ENCODE results near the gene ELL.

DNA sequence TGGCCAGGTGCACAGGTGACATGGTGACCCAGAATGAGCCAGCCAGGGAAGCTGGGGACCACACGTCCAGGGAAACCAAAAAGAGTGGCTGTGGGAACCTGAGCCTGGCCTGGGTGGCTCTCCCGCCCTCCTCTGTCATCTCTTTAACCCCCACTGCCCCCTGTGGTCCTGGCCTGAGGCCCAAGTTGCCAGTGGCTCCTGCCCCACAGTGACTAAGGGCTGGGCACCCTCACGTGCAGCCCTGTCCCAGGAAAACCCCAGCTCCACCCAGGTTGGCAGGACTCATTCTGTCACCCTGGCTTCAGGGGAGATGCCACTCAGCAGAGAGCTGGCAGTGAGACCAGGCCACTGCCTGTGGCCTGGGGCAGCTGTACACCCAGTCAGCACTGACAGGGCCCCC, 53.4 kb downstream of the ELL start:
- no peak for TF ChIP-seq ZNF274 (IDR thresholded peaks at IDR 0.05; ENCODE audit: low read depth, low read length)
- no peak for TF ChIP-seq YY1 (IDR thresholded peaks at IDR 0.05; ENCODE audit: insufficient read depth, insufficient read length)
- no peak for TF ChIP-seq SUZ12 (IDR thresholded peaks at IDR 0.05; ENCODE audit: extremely low read depth, insufficient read depth, insufficient read length)
